Fibroblast of skin of right quadriceps (primary cell): ENCODE measurements around the gene POTEH.
"Not testable (repeated sequence)": the region's sequence is repeated elsewhere in the genome, so short reads cannot be mapped to it uniquely, and the experiment has no call there.

Experiments used
- DNase-seq: peaks from one replicate; pipeline ENCODE4 v3.0.0-alpha.2; 2013

The POTEH gene

DNA sequence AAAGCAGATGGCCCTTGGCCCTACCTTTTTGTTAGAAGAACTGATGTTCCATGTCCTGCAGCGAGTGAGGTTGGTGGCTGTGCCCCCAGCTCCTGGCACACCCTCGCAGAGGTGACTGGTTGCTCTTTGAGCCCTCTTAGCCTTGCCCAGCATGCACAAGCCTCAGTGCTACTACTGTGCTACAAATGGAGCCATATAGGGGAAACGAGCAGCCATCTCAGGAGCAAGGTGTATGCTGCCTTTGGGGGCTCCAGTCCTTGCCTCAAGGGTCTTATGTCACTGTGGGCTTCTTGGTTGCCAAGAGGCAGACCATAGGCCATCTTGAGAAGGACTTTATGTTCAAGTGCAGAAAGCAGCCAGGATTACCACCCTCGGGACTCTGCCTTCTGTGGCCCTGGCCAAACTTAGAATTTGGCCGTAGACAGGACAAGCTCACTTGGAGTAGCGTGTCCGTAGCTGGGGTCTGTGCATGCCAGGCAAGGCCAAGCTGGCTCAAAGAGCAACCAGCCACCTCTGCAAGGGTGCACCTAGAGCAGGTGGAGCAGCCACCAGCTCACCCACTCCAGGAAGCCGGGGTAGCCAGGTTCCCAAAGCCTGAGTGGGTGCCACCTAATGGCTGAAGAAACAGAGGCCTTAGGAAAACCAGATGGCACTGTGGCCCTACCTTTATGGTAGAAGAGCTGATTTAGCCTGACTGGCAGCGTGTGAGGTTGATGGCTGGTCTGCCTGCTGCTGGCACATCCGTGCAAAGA lies 48.5 kb downstream of the POTEH start:
- not testable (repeated sequence) for DNase-seq

- DNase-seq: not testable (repeated sequence)
Measured at GRCh38 chr22:15738909-15739391, 49.1 kb downstream of the POTEH start.

DNA sequence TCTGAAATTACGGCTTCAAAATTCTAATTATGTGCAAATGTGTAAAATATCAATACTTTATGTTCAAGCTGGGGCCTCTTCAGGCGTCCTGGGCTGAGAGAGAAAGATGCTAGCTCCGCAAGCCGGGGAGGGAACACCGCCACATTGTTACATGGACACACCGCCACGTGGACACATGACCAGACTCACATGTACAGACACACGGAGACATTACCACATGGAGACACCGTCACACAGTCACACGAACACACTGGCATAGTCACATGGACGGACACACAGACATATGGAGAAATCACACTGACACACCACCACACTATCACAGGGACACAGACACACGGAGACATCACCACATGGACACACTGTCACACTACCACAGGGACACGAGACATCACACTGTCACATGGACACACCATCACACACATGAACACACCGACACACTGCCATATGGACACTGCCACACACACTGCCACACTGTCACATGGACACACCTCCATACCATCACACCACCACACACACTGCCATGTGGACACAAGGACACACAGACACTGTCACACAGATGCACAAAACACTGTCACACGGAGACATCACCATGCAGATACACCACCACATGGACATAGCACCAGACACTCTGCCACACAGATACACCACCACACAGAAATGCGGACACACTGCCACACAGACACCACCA lies 58.0 kb downstream of the POTEH start:
- not testable (repeated sequence) for DNase-seq

DNA sequence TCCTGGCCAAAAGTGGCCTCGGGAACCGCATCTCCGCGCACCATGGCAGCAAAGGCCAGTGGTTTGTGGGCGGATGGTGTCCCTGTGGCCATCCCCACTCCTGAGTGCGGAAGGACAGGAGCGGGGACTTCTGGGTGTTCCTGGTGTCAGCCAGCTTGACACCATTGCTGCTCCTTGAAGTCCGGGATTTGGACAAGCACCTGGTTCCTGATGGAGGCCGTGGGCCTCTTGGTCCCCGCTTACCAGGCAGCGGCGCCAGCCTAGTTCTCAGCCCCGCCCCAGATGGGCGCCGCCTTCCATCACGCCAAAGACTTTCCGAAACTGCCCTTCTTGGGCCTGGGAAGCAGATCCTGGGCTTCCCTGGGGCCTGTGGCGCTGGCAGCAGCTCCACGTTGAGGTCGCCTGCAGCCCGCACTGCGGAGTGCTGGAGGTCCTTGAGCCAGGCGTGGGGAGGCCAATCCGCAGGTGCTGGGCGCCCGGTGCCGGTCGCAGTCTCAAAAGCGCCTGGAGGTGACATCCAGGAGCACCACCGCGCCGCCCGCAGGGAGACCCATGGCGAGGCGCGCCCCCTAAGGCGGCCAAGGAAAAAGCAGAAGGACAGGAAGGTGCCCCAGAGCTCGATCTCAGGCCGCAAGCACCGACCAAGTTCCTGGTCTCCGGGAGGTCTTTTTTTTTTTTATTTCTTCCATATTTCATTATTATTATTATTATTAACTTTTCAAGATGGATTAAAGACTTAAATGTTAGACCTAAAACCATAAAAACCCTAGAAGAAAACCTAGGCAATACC lies 59.5 kb downstream of the POTEH start:
- DNase-seq: not testable (repeated sequence)

DNA sequence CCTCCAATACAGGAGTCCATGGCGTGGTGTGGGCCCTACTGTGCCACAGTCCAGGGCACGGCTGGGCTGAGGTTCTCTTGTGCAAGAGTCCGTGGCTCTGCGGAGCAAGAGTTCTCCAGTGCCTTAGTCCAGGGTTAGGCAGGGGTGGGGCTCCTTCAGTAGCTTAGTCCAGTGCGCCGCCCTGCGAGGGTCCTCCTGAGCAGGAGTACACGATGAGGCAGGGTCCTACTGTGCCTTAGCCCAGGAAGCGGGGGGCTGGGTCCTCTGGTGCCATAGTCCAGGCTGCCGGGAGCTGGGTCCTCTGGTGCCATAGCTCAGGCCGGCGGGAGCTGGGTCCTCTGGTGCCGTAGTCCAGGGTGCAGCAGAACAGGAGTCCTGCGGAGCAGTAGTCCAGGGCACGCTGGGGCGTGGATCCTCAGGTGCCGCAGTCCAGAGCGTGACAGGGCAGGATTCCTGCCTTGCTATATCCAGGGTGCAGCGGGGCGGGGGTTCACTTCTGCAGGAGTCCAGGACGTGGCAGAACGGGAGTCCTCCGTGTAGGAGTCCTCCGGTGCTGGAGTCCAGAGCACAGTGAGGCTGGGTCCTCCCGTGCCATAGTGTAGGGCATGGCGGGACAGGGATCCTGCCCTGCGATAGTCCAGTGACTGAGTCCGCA lies 69.7 kb downstream of the POTEH start:
- DNase-seq: not testable (repeated sequence)

DNA sequence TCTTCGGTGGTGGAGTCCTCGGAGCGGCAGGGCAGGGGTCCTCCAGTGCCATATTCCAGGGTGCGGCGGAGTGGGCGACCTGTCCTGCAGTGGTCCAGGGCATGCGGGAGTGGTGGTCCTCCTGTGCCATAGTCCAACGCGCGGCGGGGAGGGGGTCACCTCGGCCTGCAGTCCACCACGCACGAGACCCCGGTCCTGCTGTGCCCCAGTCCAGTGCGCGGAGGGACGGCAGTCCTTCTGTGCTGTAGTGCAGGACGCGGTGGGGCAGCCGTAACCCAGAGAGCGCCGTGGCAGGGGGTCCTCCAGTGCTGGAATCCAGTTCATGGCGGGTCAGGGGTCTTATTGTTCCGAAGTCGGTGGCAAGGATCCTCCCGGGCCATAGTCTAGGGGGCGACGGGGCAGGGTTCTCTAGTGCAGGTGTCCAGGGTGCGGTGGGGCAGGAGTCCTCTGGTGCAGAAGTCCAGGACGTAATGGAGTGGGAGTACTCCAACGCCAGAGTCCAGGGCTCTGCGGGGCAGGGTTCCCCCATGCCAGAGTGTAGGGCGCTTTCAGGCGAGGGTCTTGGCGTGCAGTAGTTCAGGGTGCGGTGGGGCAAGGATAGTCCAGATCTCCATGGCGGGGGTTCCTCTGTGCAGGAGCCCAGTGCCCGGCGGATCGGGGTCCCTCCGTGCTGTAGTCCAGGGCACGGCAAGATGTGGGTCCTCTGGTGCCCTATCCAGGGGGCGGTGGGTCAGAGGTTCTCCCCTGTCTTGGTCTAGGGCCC lies 70.7 kb downstream of the POTEH start:
- not testable (repeated sequence) for DNase-seq

- DNase-seq: not testable (repeated sequence)
Measured at GRCh38 chr22:15761151-15761777, 71.4 kb downstream of the POTEH start.

DNA sequence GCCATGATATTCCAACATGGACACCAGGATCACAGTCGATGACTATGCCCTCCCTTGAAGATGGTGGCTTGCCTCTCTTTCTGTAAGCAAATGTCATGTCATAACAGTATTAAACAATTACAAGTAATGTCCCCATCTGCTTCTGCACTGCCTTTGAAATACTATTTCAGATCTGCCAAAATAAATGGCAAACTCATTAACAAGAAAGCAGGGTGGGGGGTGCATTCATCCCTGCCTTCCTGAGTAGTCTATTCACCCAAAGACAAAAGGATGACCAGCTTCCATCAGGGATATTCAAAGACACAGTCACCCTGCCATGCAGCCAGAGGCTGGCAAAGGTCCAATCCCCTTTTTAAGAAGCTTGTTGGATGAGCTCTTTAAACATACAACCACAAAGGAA lies 73.7 kb downstream of the POTEH start:
- not testable (repeated sequence) for DNase-seq
